Dendritic cell treated with granulocyte-macrophage colony-stimulating factor and Interleukin-4, amounts not matched to agents 40 ng/mL and 50 ng/mL, for 4 days (primary cell): ENCODE data around the gene SLX4IP.
"Not testable (repeated sequence)": the region's sequence is repeated elsewhere in the genome, so short reads cannot be mapped to it uniquely, and the experiment has no call there.

Experiments used
- H3K27ac Mint-ChIP-seq: one replicate; pipeline ENCODE4 v1.8.0; 2022; ENCODE audit warnings: mild to moderate bottlenecking, mixed read lengths
- H3K27me3 Mint-ChIP-seq: one replicate; pipeline ENCODE4 v1.8.0; 2022; ENCODE audit warnings: mild to moderate bottlenecking, mixed read lengths
- H3K36me3 Mint-ChIP-seq: one replicate; pipeline ENCODE4 v1.8.0; 2022; ENCODE audit warnings: low read depth, mixed read lengths
- H3K4me1 Mint-ChIP-seq: one replicate; pipeline ENCODE4 v1.8.0; 2022; ENCODE audit warnings: low read depth, mixed read lengths
- H3K4me3 Mint-ChIP-seq: one replicate; pipeline ENCODE4 v1.8.0; 2022; ENCODE audit warnings: mild to moderate bottlenecking, moderate library complexity, mixed read lengths
- H3K9me3 Mint-ChIP-seq: one replicate; pipeline ENCODE4 v1.8.0; 2022; ENCODE audit warnings: mixed read lengths
- intact Hi-C: fragments of 100-400 bp; cut with micrococcal nuclease; formaldehyde crosslinking; loops from one replicate; pipeline ENCODE4 v1.15.0; 2022

The SLX4IP gene

GRCh38 chr20:10412591-10413408 lies 22.3 kb upstream of the SLX4IP start:
- intact Hi-C loops, result no loop called here
- peaks cover 5% of the 10 kb centered on the region for H3K4me1 Mint-ChIP-seq
- H3K9me3 Mint-ChIP-seq, result no peaks in the 10 kb centered on the region
- H3K27ac Mint-ChIP-seq, result no peak overlapping the region
- H3K27me3 Mint-ChIP-seq, result no peaks in the 10 kb centered on the region
- H3K4me3 Mint-ChIP-seq, result no peak overlapping the region
- H3K36me3 Mint-ChIP-seq, result peaks cover 73% of the 10 kb centered on the region

DNA sequence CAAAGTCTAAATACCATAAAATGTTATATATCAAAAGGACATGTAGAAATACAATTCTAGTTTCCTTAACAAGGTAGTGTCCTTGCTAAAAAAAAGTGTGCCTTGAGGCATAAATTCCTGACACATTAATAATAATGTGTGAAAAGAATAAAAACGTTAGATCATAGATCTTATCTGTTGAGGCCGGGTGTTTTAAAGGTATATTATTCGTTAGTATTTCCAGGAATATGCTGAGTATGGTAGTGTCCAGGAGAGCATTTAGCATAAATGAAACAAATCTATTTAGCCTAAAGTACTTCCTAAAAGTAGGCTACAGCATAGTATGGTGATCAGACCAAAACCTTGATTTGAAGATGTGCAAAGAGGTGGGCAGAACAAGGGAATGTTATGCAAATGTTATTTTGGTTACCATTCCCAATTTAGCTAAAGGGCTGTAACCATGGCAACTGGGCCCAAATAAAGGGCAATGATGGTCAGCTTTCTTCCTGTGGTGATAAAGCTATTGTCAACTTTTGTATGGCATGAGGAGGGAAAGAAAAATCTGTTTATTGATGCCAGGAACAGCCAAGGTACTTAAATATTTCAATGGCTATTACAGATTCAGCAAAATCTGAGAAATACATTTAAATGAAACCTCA lies 20.0 kb upstream of the SLX4IP start:
- Mint-ChIP-seq H3K4me3 (no peak overlapping the region), H3K27me3 (no peaks in the 10 kb centered on the region), H3K27ac (no peak overlapping the region), H3K36me3 (peaks cover 89% of the 10 kb centered on the region), H3K9me3 (no peaks in the 10 kb centered on the region), H3K4me1 (peaks cover 9% of the 10 kb centered on the region)
- intact Hi-C loops, result no loop called here

DNA sequence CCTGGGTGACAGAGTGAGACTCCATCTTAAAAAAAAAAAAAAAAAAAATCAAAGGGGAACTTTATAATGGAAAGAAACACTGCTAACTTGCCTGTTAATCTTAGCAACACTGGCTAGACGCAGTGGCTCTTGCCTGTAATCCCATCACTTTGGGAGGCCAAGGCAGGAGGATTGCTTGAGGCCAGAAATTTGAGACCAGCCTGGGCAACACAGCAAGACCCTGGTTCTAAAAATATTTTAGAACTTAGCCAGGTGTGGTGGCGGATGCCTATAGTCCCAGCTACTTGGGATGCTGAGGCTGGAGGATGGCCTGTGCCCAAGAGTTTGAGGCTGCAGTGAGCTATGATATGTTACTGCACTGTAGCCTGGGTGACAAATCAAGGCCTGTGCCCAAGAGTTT lies 17.9 kb upstream of the SLX4IP start:
- intact Hi-C loops, H3K4me1 Mint-ChIP-seq, H3K9me3 Mint-ChIP-seq, H3K27me3 Mint-ChIP-seq, H3K4me3 Mint-ChIP-seq: not testable (repeated sequence)
- peaks cover 77% of the 10 kb centered on the region for H3K36me3 Mint-ChIP-seq
- peak overlapping the region; percentile 11 for H3K27ac Mint-ChIP-seq

DNA sequence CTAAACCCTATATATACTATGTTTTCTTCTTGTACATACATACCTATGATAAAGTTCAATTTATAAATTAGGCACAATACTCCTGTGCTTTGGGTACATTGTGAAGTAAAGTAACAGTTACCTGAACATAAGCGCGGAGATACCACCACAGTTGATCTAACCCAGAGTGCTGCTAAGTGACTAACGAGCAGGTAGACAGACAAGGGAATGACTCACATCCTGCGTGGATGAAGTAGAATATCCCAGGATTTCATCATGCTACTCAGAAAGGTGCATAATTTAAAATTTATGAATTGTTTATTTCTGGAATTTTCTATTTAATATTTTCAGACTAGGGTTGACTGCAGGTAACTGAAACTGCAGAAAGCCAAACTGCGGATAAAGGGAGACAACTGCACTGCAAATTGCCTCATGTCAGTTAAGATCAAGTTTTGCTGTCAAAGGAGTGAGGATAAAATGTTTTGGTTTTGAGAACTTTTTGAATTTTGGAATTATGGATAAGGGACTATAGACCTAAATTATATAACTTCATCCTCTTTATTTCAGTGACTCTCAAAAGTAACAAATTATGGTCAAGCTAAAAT lies 15.5 kb upstream of the SLX4IP start:
- H3K9me3 Mint-ChIP-seq, result no peaks in the 10 kb centered on the region
- H3K27ac Mint-ChIP-seq, result no peak overlapping the region
- H3K4me3 Mint-ChIP-seq, result no peak overlapping the region
- H3K4me1 Mint-ChIP-seq, result peaks cover 20% of the 10 kb centered on the region
- peaks cover 74% of the 10 kb centered on the region for H3K36me3 Mint-ChIP-seq
- no peaks in the 10 kb centered on the region for H3K27me3 Mint-ChIP-seq
- intact Hi-C loops, result loop anchor here (5.0 to 10.0 kb wide), 2 partner anchors 205 to 327 kb away; partner anchors contain the start of gene SNAP25

DNA sequence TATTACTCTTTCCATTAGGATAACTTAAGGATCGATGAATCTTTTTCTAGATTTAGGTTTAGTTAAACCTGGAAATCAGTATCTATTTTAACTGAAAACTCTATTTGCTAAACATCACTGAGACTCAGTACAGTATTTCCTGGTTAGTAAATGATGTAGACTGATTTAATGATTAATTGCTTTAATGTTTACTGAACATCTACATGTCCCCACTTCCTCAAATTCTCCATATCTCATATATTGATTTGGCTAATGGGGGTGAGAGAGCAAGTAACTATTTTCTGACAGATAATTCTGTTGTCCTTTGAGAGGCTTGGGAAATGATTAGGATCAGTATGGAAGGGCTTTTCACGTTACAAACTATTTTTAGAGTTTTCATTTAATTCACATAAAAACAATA lies 11.4 kb upstream of the SLX4IP start:
- intact Hi-C loops, result loop anchor here (5.0 to 10.0 kb wide), 2 partner anchors 209 to 331 kb away; partner anchors contain the start of gene SNAP25
- Mint-ChIP-seq H3K4me3 (no peak overlapping the region), H3K36me3 (peaks cover 69% of the 10 kb centered on the region), H3K27ac (no peak overlapping the region), H3K9me3 (no peaks in the 10 kb centered on the region), H3K27me3 (no peaks in the 10 kb centered on the region), H3K4me1 (peaks cover 39% of the 10 kb centered on the region)

- intact Hi-C loops, result loop anchor here (2.0 to 10.0 kb wide), 3 partner anchors 212 to 810 kb away; partner anchors contain the start of gene SNAP25
- Mint-ChIP-seq H3K27me3 (no peaks in the 10 kb centered on the region), H3K4me3 (no peak overlapping the region), H3K4me1 (peaks cover 73% of the 10 kb centered on the region), H3K27ac (peak overlapping the region; percentile 4), H3K36me3 (peaks cover 77% of the 10 kb centered on the region), H3K9me3 (no peaks in the 10 kb centered on the region)
Measured at GRCh38 chr20:10427060-10427692, 7.9 kb upstream of the SLX4IP start.

DNA sequence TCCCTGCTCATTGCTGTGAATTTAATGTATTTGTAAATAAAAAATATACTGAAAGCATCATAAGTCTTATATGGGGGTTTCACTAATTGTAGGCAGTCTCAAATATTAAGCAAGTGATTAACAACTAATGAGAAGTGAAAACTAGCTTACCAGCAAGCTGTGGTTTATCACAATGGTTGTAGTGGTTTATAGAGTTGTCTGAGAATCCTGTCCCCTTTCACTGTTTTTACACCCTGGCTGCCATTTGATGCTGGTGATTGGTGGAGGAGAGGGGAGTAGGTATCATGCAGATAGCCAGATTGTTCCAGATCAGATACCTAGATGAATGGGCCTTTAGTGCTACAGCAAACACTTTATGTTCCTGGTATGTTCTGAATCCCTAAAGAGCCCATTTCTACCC lies 7.1 kb upstream of the SLX4IP start:
- H3K9me3 Mint-ChIP-seq, result no peaks in the 10 kb centered on the region
- H3K4me1 Mint-ChIP-seq, result peaks cover 76% of the 10 kb centered on the region
- intact Hi-C loops, result loop anchor here (10.0 kb wide), 1 partner anchor 213 kb away; the partner anchor contains the start of gene SNAP25
- H3K36me3 Mint-ChIP-seq, result peaks cover 80% of the 10 kb centered on the region
- no peaks in the 10 kb centered on the region for H3K27me3 Mint-ChIP-seq
- no peak overlapping the region for H3K4me3 Mint-ChIP-seq
- H3K27ac Mint-ChIP-seq, result peak overlapping the region; percentile 4

DNA sequence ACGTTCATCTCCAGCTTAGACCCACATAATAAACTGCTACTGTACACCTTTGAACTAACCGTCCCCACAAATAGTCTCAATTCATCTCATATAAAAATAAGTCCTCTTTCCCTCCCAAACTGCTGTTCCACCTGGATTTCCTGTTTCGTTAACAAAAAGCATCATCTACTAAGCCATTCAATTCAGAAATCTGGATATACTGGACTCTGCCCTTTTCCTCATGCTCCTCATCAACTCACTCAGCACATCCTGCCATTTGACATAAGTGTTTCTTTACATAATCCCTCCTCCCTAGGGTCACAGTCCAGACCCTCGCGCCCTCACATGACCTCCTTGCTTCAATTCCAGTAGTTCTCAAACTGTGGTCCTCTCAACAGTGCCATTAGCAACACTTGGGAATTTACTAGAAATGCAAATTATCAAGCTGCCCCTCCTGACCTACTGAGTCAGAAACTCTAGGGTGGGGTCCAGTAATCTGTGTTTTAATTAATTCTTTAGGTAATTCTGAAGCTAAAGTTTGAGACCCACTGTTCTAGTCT lies 5.6 kb upstream of the SLX4IP start:
- Mint-ChIP-seq H3K36me3 (peaks cover 80% of the 10 kb centered on the region), H3K9me3 (no peaks in the 10 kb centered on the region), H3K4me3 (no peak overlapping the region), H3K27me3 (no peaks in the 10 kb centered on the region), H3K4me1 (peaks cover 66% of the 10 kb centered on the region), H3K27ac (peak overlapping the region; percentile 4)
- intact Hi-C loops, result loop anchor here (10.0 kb wide), 1 partner anchor 215 kb away; the partner anchor contains the start of gene SNAP25

GRCh38 chr20:10430000-10430466 lies 5.1 kb upstream of the SLX4IP start:
- Mint-ChIP-seq H3K27me3 (no peaks in the 10 kb centered on the region), H3K27ac (no peak overlapping the region), H3K4me1 (peaks cover 66% of the 10 kb centered on the region), H3K9me3 (no peaks in the 10 kb centered on the region), H3K36me3 (peaks cover 75% of the 10 kb centered on the region), H3K4me3 (no peak overlapping the region)
- intact Hi-C loops, result loop anchor here (10.0 kb wide), 1 partner anchor 215 kb away; the partner anchor contains the start of gene SNAP25

DNA sequence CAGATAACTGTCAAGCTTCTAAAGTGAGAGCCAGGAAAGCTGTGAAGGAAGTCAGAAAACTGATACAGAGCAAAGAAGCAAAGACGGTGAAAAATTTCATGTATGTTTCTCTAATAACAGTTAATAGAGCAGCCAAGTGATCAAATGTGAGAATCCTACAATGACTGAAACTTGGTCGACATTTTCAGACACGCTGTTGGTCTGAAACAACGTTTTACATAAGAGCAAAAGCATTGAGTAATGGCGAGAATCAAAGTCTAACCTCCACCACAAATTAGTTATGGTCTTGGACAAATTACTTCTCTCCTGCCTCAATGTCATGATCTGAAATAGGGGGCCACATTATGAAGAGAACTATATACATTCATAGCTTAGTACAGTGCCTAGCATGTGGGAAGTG lies 4.4 kb upstream of the SLX4IP start:
- H3K4me3 Mint-ChIP-seq, result no peak overlapping the region
- intact Hi-C loops, result no loop called here
- H3K4me1 Mint-ChIP-seq, result peaks cover 72% of the 10 kb centered on the region
- no peaks in the 10 kb centered on the region for H3K27me3 Mint-ChIP-seq
- H3K36me3 Mint-ChIP-seq, result peaks cover 76% of the 10 kb centered on the region
- no peaks in the 10 kb centered on the region for H3K9me3 Mint-ChIP-seq
- no peak overlapping the region for H3K27ac Mint-ChIP-seq

DNA sequence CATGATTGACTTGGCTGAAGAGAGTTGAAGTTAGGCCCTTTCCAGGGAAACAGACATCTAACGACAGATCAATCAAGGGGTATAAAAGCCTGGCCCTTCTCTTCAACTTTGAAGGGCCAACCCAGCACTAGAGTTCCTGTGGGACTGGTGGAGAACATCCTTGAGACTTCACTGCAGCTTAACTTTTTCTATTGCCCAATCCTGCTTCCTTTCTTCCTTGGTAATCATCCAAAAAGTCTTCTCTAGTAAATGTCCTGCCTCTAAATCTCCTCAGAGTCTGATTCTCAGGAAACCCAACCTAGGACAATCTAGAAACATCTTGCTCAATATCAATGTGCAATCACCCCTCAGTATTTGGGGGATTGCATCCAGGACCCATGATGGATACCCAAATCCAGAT lies 3.0 kb upstream of the SLX4IP start:
- H3K4me1 Mint-ChIP-seq, result peaks cover 69% of the 10 kb centered on the region
- peak overlapping the region; percentile 60 for H3K4me3 Mint-ChIP-seq
- peaks cover 64% of the 10 kb centered on the region for H3K36me3 Mint-ChIP-seq
- H3K9me3 Mint-ChIP-seq, result no peaks in the 10 kb centered on the region
- intact Hi-C loops, result no loop called here
- H3K27me3 Mint-ChIP-seq, result no peaks in the 10 kb centered on the region
- peak overlapping the region; percentile 100 for H3K27ac Mint-ChIP-seq

DNA sequence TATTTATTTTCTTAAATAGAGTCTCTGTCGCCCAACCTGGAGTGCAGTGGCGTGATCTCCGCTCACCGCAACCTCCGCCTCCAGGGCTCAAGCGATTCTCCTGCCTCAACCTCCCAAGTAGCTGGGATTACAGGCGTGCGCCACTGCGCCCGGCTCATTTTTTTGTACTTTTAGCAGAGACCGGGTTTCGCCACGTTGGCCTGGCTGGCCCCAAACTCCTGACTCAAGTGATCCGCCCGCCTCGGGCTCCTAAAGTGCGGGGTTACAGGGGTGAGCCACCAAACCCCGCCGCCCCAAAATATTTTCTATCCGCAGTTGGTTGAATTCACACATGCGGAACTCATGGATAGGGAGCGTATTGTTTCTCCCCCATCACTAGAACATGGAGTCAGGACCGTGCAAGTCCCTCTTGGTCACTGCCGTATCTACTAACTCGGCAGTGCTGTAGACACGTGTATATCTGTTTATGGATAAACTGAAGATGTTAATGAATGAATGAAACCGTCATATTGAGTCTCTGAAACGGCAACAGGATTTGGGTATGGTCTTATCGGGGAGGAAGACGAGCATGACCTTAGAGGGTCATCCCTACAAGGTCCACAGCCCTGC lies 2.0 kb upstream of the SLX4IP start:
- Mint-ChIP-seq H3K9me3 (no peaks in the 10 kb centered on the region), H3K36me3 (peaks cover 56% of the 10 kb centered on the region), H3K4me3 (peak overlapping the region; percentile 90), H3K27me3 (no peaks in the 10 kb centered on the region), H3K27ac (peak overlapping the region; percentile 100), H3K4me1 (peaks cover 66% of the 10 kb centered on the region)
- intact Hi-C loops, result no loop called here
